Activated T-cell treated with anti-CD3 and anti-CD28 coated beads, Interleukin-2, amount 50 U/mL, for 1 hour (primary cell): ENCODE data around the gene PLK2.

Source experiments
- DNase-seq: peaks from one replicate; pipeline ENCODE4 v3.0.0-alpha.2; 2020

The PLK2 gene

GRCh38 chr5:58447226-58447625 is 12.7 kb downstream of the PLK2 start:
- no peak for DNase-seq

- DNase-seq = no peak
Observed at GRCh38 chr5:58446024-58446423, 13.9 kb downstream of the PLK2 start.

- no peak for DNase-seq
Observed at GRCh38 chr5:58444805-58445204, 15.1 kb downstream of the PLK2 start.

GRCh38 chr5:58440901-58441460 is 18.9 kb downstream of the PLK2 start:
- DNase-seq = no peak

GRCh38 chr5:58439094-58439644 is 20.7 kb downstream of the PLK2 start:
- DNase-seq = no peak

GRCh38 chr5:58437661-58438060 is 22.2 kb downstream of the PLK2 start:
- no peak for DNase-seq

- no peak for DNase-seq
Observed at GRCh38 chr5:58431832-58432231, 28.1 kb downstream of the PLK2 start.

- no peak for DNase-seq
Observed at GRCh38 chr5:58412932-58413331, 47.0 kb downstream of the PLK2 start.

GRCh38 chr5:58412081-58412480 is 47.8 kb downstream of the PLK2 start:
- DNase-seq = no peak

GRCh38 chr5:58411372-58411771 is 48.5 kb downstream of the PLK2 start:
- DNase-seq = no peak

- DNase-seq = no peak
Observed at GRCh38 chr5:58410441-58410840, 49.4 kb downstream of the PLK2 start.

GRCh38 chr5:58407042-58407719 is 52.7 kb downstream of the PLK2 start:
- DNase-seq = no peak

GRCh38 chr5:58406394-58406793 is 53.5 kb downstream of the PLK2 start:
- no peak for DNase-seq

GRCh38 chr5:58405175-58405574 is 54.7 kb downstream of the PLK2 start:
- DNase-seq = no peak

- no peak for DNase-seq
Observed at GRCh38 chr5:58404734-58405133, 55.2 kb downstream of the PLK2 start.
